Ishikawa (cell line): ENCODE results near the gene FRS2.

Experiments
- CEBPB ChIP-seq: IDR thresholded peaks from 2 replicates; pipeline ENCODE4 v1.6.1; 2012
- CREB1 ChIP-seq: IDR thresholded peaks from 2 replicates; pipeline ENCODE4 v1.6.1; 2012; ENCODE audit warnings: low read depth
- EGR1 ChIP-seq: IDR thresholded peaks from 2 replicates; pipeline ENCODE4 v1.6.1; 2012
- EP300 ChIP-seq: IDR thresholded peaks from 2 replicates; pipeline ENCODE4 v1.6.1; 2012; ENCODE audit warnings: borderline replicate concordance
- FOXM1 ChIP-seq: IDR thresholded peaks from 2 replicates; pipeline ENCODE4 v1.6.1; 2012; ENCODE audit warnings: low read depth, borderline replicate concordance
- NFIC ChIP-seq: IDR thresholded peaks from 2 replicates; pipeline ENCODE4 v1.6.1; 2012
- RAD21 ChIP-seq: IDR thresholded peaks from 2 replicates; pipeline ENCODE4 v1.6.1; 2012; ENCODE audit warnings: low read depth
- REST ChIP-seq: IDR thresholded peaks from 2 replicates; pipeline ENCODE4 v1.6.1; 2012; ENCODE audit warnings: low read depth, mild to moderate bottlenecking
- TAF1 ChIP-seq: IDR thresholded peaks from 2 replicates; pipeline ENCODE4 v1.6.1; 2012; ENCODE audit warnings: low read depth, mild to moderate bottlenecking
- TCF12 ChIP-seq: IDR thresholded peaks from 2 replicates; pipeline ENCODE4 v1.6.1; 2012; ENCODE audit warnings: low read depth
- YY1 ChIP-seq: IDR thresholded peaks from 2 replicates; pipeline ENCODE4 v1.6.1; 2012; ENCODE audit warnings: low read depth
- TF ChIP-seq, protein P1 (sequence below): IDR thresholded peaks from 2 replicates; pipeline ENCODE4 v1.6.1; 2012

GRCh38 chr12:69456239-69456638 lies 13.9 kb upstream of the FRS2 start:
- no peak for TF ChIP-seq EP300
- TF ChIP-seq RAD21 = no peak
- no peak for TF ChIP-seq TCF12
- no peak for TF ChIP-seq YY1
- TF ChIP-seq REST = no peak
- no peak for TF ChIP-seq TAF1
- TF ChIP-seq, protein P1, sequence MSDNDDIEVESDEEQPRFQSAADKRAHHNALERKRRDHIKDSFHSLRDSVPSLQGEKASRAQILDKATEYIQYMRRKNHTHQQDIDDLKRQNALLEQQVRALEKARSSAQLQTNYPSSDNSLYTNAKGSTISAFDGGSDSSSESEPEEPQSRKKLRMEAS = no peak
- no peak for TF ChIP-seq FOXM1
- no peak for TF ChIP-seq NFIC
- no peak for TF ChIP-seq EGR1
- no peak for TF ChIP-seq CREB1
- TF ChIP-seq CEBPB = no peak
